ENCODE data around the gene HSPB8.

HSPB8 gene

DNA sequence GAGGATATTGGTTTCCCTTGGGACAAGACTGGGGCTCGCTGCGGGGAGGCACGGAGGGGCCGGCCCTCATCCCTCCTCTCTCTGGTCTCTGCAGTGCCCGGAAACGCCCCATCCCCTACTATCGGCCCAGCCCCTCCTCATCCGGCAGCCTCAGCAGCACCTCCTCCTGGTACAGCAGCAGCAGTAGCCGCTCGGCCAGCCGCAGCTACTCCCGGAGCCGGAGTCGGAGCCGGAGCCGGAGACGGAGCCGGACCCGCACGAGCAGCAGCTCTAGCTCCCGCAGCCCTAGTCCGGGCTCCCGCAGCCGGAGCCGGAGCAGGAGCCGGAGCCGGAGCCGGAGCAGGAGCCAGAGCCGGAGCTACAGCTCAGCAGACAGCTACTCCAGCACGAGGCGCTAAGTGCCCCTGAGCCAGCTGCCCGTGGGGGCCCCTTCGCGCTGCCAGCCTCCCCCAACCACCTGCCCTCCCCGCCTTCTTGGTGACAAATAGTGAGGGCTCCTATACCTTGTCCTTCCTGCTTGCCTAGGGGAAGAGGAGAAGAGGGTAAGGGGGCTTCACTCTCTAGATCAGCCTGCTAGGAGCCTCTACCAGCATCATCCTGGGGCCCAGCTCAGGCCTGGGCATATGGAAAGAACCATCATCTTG is 22.2 kb upstream of the HSPB8 start:
- no peak for DNase-seq (ENCODE audit: insufficient read length, low spot score)
- no peak for FAIRE-seq
- TF ChIP-seq CTCF (IDR thresholded peaks at IDR 0.05; ENCODE audit: insufficient read depth, missing control alignments): peak; percentile 53

DNA sequence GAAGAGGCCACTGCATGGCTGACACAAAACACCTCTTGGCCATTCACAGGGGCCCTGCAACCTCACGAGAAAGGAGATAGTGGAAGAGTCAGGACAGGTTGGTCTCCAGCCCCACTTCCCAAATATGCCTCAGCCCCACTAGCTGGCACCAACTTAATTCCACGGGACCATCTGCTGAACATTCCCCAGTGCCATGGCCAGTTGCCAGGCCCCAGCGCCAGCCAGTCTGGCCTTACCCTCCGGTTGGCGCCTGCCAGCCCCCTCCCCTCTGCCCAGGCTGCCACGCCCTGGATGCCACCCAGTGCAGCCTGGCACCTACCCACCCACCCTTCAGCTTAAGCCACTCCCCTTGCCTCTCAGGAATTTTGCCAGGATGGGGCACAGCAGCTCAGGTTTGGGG is 21.2 kb upstream of the HSPB8 start:
- no peak for DNase-seq (ENCODE audit: insufficient read length, low spot score)
- TF ChIP-seq CTCF (IDR thresholded peaks at IDR 0.05; ENCODE audit: insufficient read depth, missing control alignments): no peak
- no peak for FAIRE-seq

GRCh38 chr12:119157978-119158377 is 20.8 kb upstream of the HSPB8 start:
- DNase-seq (ENCODE audit: insufficient read length, low spot score) (no peak), FAIRE-seq (no peak)
- no peak for TF ChIP-seq CTCF (IDR thresholded peaks at IDR 0.05; ENCODE audit: insufficient read depth, missing control alignments)

DNA sequence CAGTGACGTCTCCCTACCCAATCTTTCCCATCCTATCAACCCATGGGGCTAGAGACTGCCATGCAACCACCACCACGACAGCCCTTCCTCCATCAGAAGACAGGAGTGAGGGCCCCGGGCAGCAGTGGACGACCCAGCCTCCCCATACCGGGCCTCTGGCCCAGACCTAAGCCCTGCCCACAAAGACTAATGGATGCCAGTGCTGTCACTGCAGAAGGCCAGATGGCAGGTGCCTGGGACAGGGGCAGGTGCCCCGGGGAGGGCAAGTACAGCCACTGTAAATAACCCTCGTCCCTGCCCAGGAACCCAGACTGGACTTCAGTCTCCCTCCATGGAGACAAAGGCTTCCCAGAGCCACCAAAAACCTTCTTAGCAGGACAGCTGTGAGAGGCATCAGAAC is 20.3 kb upstream of the HSPB8 start:
- DNase-seq (ENCODE audit: insufficient read length, low spot score) (no peak), FAIRE-seq (no peak)
- no peak for TF ChIP-seq CTCF (IDR thresholded peaks at IDR 0.05; ENCODE audit: insufficient read depth, missing control alignments)

DNA sequence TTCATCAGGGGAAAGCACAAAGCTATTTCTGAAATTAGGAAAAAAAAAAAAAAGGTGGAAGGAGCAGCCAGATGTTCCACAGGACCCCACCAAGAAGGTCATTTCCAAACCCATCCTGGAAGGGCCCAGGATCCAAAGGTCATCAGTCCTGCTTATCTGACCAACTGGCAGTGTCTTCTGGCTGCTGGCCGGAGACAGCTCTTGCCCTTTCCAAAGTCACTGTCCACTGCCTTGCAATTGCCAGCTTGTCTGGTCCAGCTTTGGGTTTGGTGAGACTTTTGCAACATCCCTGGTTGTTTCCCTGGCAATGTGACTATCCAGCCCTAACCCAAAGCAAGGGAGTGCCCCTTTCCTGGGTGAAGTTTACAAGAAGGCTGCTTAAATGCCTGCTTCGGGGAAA is 18.9 kb upstream of the HSPB8 start:
- FAIRE-seq (no peak), DNase-seq (ENCODE audit: insufficient read length, low spot score) (no peak)
- no peak for TF ChIP-seq CTCF (IDR thresholded peaks at IDR 0.05; ENCODE audit: insufficient read depth, missing control alignments)

DNA sequence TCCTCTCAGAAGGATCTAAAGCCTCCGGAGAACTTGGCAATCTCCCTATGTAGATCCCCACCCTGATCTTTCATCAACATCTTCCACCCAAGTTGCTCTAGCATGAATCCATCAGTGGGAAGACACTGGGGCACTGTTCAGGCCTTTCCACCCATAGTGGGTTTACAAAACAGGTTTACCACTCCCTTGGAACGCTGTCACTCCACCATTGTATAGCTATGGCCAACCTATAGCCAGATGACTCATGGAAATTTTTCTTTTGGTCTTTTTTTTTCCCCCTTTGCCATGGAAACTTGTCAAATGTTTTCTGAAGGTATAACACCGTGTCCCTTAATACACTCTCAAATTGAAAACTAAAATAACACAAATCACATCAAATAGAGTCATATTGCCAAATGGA is 10.8 kb upstream of the HSPB8 start:
- DNase-seq (ENCODE audit: insufficient read length, low spot score) (no peak), FAIRE-seq (no peak)
- TF ChIP-seq CTCF (IDR thresholded peaks at IDR 0.05; ENCODE audit: insufficient read depth, missing control alignments): no peak

DNA sequence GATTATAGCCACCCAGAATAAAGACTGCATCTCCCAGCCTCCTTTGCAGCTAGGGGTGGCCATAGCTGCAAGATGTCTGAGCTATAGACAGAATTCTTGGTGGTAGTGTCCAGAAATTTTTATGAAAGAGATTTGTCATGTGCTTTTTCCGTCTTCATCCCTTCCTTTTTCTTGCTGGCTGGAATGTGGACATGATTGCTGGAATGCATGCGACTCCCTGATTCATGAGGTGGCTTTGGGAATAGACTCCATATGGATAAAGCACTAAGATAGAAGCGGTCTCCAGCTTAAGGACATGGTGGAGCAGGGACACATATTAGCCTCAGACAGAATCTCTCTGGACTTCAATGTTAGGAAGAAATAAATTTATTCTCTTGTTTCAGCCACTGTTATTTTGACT is 10.0 kb upstream of the HSPB8 start:
- no peak for FAIRE-seq
- DNase-seq (ENCODE audit: insufficient read length, low spot score): no peak
- TF ChIP-seq CTCF (IDR thresholded peaks at IDR 0.05; ENCODE audit: insufficient read depth, missing control alignments): no peak

All from D721Med (cell line).